IPS-11a (cell line): ENCODE measurements around the gene KPTN.

Experiments
- H3K4me3 ChIP-seq: one replicate; pipeline ENCODE4 v1.5.1; 2013; ENCODE audit warnings: low read depth, low read length, control low read depth

Gene KPTN

DNA sequence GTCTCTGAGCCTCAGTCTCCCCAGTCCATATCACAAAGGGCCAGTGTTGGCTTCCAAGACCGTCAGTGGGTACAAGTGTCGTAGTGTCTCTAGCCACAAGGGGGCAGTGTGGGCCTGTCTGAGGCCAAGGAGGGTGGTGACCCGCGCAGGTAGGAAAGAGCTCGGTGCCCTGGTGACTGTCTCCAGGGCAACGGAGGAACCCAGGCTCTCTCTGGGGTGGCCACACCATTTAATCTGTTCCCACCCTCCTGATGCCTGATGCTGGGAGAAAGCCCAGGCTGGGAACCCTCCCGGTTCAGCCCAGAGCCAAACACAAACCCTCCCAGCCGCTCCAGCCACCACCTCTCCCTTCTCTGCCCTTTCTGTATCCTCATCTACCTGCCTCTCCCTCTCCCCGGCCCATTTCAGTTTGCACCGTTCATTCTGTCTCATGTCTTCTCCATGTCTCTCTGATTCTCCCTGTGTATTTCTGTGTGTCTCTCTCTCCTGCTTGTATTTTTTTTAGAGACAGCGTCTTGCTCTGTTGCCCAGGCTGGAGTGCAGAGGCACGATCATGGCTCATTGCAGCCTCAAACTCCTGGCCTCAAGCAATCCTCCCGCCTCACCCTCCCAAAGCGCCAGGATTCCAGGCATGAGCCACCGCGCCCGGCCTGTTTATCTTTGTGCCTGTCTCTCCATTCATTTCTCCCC is 47.2 kb downstream of the KPTN start:
- H3K4me3 ChIP-seq: no peak overlapping the region

DNA sequence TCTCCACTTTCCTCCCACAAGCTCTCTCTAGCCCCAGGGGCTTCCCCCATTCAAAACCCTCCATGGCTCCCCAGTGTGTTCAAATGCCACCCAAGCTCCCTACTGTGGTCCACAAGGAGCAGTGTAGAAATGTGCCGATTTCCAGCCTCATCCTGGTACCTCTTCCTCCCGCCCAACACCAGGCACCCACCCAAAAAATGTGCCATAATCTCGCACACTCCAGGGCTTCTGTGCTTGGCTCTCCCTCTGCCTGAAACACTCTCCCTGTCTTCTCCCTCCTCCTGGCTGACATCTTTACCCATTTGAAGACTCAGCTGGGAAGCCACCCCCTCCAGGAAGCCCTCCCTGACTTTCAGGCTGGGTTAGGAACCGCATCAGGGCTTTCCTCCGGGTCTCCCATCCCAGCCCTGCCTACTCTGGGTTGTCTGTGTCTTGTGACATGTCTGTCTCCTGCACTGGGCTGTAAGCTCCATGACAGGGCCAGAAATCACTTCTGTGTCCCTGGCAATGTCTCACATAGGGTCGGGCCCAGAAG is 48.1 kb downstream of the KPTN start:
- no peak overlapping the region for H3K4me3 ChIP-seq

DNA sequence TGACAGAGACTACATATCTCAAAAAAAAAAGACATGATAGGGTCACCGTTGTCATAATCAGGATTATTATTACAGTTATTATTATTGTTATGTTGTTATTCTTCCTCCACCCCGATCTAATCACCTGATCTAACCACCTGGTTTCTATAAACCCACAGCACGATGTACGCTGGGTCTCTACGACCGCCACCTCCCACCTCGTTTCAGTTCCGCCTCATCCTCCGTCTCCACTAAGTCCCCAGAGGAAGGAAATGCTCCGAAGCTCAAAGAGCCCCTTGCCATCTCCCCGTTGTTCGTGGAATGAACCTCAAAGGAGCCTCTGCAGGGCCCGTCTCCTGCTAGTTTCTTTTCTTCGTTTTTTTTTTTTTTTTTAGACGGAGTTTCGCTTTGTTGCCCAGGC is 48.8 kb downstream of the KPTN start:
- no peak overlapping the region for H3K4me3 ChIP-seq

DNA sequence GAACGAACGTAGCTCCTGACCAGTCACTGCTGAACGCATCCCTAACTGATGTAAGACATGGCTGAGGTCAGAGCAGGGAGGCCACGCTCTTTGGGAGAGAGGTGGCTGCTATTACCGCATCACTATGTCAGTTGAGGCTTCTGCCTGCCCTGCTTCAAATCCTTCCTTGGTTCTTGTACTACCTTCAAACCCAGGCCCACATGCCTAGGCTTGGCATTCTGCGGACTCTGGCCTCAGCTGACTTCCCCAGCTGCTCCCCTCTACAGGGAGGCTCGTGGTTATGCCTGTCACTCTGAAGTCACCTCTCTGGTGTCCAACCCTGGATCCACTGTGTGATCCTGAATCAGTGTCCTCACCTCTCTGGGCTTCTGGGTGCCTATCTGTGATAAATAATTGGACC is 49.9 kb downstream of the KPTN start:
- no peak overlapping the region for H3K4me3 ChIP-seq

DNA sequence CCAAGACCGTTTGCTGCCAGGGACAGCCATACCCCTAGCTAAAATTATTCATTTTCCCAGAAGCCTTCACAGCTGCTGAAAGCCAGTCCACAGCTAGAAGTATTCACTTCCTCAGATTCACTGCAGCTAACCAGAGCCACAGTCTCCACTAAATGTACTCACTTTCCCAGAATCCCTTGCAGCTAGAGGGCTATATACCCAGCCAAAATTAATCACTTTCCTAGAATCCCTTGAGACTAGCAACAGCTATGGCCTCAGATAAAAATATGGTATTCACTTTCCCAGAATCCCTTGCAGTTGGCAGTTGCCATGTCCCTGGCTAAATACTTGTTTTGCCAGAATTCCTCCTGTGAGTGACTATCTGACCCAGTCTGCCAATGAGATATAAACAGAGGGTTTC is 50.9 kb downstream of the KPTN start:
- H3K4me3 ChIP-seq: no peak overlapping the region

DNA sequence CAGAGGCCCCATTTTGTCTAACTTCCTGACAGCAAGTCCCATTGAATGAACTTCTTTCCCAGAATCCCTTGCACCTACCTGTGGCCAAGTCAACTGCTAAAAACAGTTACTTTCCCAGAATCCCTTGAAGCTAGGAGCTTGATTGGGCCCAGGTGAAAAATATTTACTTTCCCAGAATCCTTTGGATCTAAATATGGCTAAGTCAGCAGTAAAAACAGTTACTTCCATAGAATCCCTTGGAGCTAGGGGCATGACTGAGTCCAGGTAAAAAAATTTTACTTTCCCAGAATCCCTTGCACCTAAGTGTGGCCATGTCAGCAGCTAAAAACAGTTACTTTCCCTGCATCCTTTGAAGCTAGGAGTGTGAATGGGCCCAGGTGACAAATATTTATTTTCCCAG is 51.5 kb downstream of the KPTN start:
- H3K4me3 ChIP-seq: no peak overlapping the region

DNA sequence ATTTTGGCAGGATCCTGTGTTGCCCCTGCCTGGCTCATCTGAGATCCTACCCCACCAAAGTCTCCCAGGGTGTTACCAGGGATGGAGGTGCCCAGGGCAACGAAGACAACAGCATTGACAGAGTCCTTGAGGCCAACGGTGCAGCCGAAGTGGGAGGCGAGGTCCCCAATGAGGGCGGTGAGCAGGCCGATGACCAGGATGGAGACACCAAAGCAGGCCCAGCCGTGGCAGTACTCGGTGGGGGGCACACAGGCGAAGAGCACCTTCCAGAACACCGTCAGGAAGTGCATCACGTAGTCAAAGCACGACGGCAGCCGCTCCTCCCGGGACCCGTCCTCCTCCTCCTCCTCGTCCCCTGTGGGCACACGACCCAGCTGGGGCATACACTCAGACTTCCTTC is 51.9 kb downstream of the KPTN start:
- H3K4me3 ChIP-seq: no peak overlapping the region

DNA sequence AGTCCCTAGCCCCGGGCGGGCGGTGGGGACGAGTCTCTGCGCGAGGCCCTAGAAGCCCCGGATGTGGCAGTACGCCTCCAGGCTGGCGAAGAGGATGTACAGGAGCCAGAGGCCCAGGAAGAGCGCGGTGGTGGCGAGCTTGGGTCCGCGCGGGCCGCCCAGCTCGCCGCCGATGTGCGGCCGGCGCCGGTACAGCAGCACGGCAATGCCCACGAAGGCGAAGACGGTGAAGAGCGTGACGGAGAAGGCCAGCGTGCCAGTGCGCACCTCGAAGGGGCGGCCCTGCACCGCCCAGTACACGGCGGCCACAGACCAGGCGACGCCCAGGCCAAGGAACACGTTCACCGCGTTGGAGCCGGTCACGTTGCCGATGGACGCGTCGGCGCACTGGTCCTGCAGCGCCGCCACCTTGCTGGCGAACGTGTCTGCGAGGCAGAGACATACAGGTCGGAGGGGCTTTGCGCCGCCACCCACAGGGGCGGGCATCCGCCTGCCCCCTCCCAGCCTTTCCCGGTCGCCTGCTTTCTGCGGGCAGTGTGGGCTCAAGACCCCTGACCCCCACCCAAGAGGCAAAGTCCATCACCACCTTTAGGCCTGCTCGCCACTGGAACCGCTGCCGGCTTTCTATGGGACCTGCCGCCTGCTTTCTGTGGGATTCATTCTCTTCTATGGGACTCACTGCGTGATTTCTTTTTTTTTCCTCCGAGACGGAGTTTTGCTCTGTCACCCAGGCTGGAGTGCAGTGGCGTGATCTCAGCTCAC is 53.8 kb downstream of the KPTN start:
- peak overlapping the region; percentile 5 for H3K4me3 ChIP-seq

DNA sequence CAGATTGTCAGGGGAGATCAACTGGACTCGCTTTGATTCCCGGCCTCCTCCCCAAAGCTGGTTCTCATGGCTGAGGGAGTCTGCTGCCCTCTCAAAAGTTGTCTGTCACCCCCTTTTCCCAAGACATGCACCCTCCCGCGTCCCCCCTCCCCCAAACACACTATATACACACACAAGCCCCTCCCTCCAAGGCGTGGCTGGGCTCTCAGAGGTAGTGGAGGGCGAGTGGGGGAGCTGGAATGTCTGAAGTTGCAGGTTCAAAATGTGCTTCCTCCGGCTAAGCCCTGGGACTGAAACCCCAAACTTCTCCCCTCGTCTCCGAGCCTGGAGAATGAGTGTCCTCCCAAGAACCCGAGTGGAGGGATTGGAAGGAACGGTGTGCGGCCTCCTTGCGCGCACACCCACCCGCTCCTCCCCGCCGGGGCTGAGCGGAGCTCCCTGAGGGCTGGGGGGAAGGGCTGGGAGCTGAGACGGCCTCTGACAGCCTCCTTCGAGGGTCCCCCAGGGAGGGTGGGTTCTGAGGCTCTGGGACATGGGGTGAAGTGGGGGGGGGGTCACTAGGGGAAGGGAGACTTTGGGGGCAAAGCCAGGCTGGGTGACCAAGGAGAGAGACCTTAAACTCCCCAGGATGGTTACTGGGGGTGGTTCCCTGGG is 54.8 kb downstream of the KPTN start:
- H3K4me3 ChIP-seq: peak overlapping the region; percentile 13

DNA sequence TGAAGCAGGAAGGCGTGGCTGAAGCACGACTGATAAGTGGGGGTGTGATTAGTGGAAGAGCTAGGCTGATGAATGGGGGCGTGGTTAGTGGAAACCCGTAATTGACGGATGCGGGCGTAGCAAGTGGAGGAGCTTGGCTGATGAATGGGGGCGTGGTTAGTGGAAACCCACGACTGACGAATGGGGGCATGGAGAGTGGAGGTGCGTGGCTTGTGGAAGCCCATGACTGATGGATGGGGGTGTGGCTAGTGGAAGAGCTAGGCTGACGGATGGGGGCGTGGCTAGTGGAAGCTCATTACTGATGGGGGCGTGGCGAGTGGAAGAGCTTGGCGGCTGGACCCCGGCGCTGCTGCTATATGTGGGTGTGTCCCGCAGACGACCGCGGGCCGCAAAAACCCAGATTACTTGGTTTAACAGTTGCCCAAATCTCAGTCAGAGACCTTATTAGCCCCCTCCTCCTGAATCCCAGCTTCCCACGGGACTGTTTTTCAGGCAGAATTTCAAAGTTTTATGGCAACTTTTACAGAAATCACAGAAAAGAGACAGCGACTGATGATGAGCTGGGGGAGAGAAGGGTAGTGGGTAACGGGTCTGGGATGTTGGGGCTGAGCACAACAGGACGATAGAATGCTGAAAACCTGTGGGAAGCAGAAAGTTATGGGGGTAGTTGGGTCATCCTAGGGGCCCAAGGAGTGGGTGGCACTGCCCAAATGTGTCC is 55.7 kb downstream of the KPTN start:
- peak overlapping the region; percentile 8 for H3K4me3 ChIP-seq

DNA sequence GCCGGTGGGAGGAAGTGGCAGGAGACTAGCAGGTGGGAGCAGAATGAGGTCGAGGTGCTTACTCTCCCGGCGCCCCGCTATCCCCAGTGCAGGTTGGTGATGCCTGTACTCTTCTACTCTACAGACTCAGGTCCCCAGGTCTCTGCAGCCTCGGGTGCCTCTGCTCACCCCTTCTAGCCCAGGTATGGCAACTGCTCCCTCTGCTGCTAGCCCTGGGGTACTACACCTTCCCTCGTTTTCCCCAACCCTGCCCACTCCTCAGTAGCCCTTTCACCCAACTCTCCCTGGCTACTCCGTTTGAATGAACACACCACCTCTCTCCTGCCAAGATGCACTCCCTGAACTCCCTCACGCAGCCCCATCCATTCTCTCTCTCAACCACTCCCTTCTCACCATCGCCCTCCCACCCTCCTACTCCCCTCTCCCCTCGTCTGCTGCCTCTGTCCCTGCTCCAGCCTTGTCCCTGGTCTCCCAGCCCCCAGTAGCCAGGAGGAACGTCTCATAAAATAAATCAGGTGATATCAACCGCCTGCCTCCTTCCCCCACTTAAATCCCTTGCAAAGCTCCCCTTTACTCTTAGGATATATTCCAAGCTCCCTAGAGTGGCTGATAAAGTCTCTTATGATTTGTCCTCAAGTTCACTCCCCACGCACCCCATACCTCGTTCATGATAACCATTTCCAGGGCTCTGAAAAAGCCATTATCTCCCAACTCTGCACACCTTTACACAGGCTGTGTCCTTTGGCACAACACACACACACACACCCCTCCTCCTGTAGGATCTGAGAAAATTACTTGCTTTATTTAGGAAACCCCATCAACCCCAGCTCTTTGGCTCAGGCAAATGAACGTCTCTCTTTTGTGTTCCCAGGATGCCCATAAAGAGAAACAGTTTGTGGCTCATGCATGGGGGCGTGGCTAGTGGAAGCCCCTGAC is 56.5 kb downstream of the KPTN start:
- H3K4me3 ChIP-seq: peak overlapping the region; percentile 8
